ENCODE data around the gene DCTN1.
A peak's percentile ranks its signal among the peaks of the same experiment; 100 is the strongest.

GRCh38 chr2:74334931-74335333 is 45.2 kb downstream of the DCTN1 start:
- peak; percentile 88 to 95 for TF ChIP-seq CTCF (IDR thresholded peaks at IDR 0.05; ENCODE audit: extremely low read depth in 1 of 2, insufficient read depth in 1 of 2, low read depth in 1 of 2, low read length in 2 of 2)
- no peak for TF ChIP-seq POLR2A (IDR thresholded peaks at IDR 0.05; ENCODE audit: low read depth, low read length)
- no peak for TF ChIP-seq EZH2 (IDR thresholded peaks at IDR 0.05; ENCODE audit: borderline replicate concordance, low read depth, low read length, severe bottlenecking)
- no peak for TF ChIP-seq MAX (IDR thresholded peaks at IDR 0.05; ENCODE audit: insufficient read depth, insufficient read length)
- TF ChIP-seq MYC (IDR thresholded peaks at IDR 0.05; ENCODE audit: low read depth, low read length), result no peak
- TF ChIP-seq JUN (IDR thresholded peaks at IDR 0.05; ENCODE audit: borderline replicate concordance, insufficient read depth, insufficient read length, low read depth), result no peak
- TF ChIP-seq POLR2AphosphoS5 (IDR thresholded peaks at IDR 0.05; ENCODE audit: insufficient read depth, low read depth, low read length), result no peak
- TF ChIP-seq FOS (IDR thresholded peaks at IDR 0.05; ENCODE audit: borderline replicate concordance, insufficient read depth, low read length), result no peak
